GM12878 (cell line): ENCODE results near the gene PEMT. TPM values are rescaled to one million over a fixed set of nuclear protein-coding genes. Genes with fewer than 3 reads are reported as not detected.

Experiments used
- ATAC-seq: fragments of 200-7000 bp; cut with Tn5 transposase; 3 replicates; pipeline ENCODE4 v1.9.1; 2020; ENCODE audit warnings: mild to moderate bottlenecking, moderate library complexity
- BruUV-seq: library from RNA; stranded (reverse); fragments of 400-500 nt; replicated peaks from 2 replicates; lab custom pipeline; 2021; lab: Mats Ljungman, UMichigan
- CTCF ChIA-PET: fragments of 300-600 bp; sonication (Branson Sonifier 250); formaldehyde crosslinking; extraction: SDS; loops from one replicate; lab custom pipeline; 2021; ENCODE audit warnings: inconsistent platforms; lab: Yijun Ruan, JAX
- POLR2A ChIA-PET: fragments of 350-600 bp; formaldehyde crosslinking; extraction: SDS; loops from one replicate; lab custom pipeline; 2021; ENCODE audit warnings: inconsistent platforms; lab: Charles Lee
- RAD21 ChIA-PET: fragments of 300-600 bp; sonication (Branson Sonifier 250); formaldehyde crosslinking; loops from one replicate; lab custom pipeline; 2023; ENCODE audit warnings: antibody characterized with exemption; ENCODE audit not compliant: unreplicated experiment; lab: Charles Lee
- SMC1A ChIA-PET: fragments of 300-600 bp; sonication (Branson Sonifier 250); formaldehyde crosslinking; loops from one replicate; lab custom pipeline; 2023; ENCODE audit not compliant: unreplicated experiment, uncharacterized antibody; lab: Charles Lee
- DNase-seq: peaks from one replicate; pipeline ENCODE4 v3.0.0-alpha.2; 2011; ENCODE audit warnings: low read depth, low spot score
- FAIRE-seq: peaks from 3 replicates; lab custom pipeline; 2011; peaks lifted over from hg19 to GRCh38; lab: Jason Lieb, UNC
- H2AFZ ChIP-seq: 2 replicates; pipeline ENCODE4 v1.6.0; 2011; ENCODE audit warnings: low read depth, low read length, control low read depth; ENCODE audit not compliant: control insufficient read depth
- H3K27ac ChIP-seq: 2 replicates; pipeline ENCODE4 v1.5.1; 2011; ENCODE audit warnings: control low read depth; ENCODE audit not compliant: control insufficient read depth, insufficient read depth
- H3K27me3 ChIP-seq, 2 experiments: replicated peaks in 1 of 2; 2 replicates each; pipeline versions ENCODE4 v1.6.0 to v1.6.1; 2011; ENCODE audit warnings: low read length in 1 of 2; ENCODE audit not compliant: control insufficient read depth in 2 of 2, insufficient read depth in 2 of 2
- H3K36me3 ChIP-seq, 2 experiments: 2 replicates each; pipeline ENCODE4 v1.5.1; 2011; ENCODE audit warnings: low read length in 1 of 2; ENCODE audit not compliant: control insufficient read depth in 2 of 2, insufficient read depth in 2 of 2
- H3K4me1 ChIP-seq: 2 replicates; pipeline ENCODE4 v1.6.1; 2011; ENCODE audit warnings: mild to moderate bottlenecking, low read length, moderate library complexity, mixed read lengths; ENCODE audit not compliant: control insufficient read depth, insufficient read depth
- H3K4me2 ChIP-seq: 2 replicates; pipeline ENCODE4 v1.6.0; 2011; ENCODE audit warnings: control low read depth; ENCODE audit not compliant: control insufficient read depth, insufficient read depth
- H3K4me3 ChIP-seq: fragments of 200-600 bp; sonication (generic); 2 replicates; pipeline ENCODE4 v1.5.1; 2016
- H3K79me2 ChIP-seq: 2 replicates; pipeline ENCODE4 v1.6.0; 2011; ENCODE audit warnings: low read length; ENCODE audit not compliant: control insufficient read depth, insufficient read depth
- H3K9ac ChIP-seq: 2 replicates; pipeline ENCODE4 v1.8.0; 2011; ENCODE audit warnings: low read length, control low read depth, mixed read lengths; ENCODE audit not compliant: control insufficient read depth, insufficient read depth
- H3K9me3 ChIP-seq: replicated peaks from 3 replicates; pipeline ENCODE4 v1.5.1; 2011; ENCODE audit warnings: mild to moderate bottlenecking, low read length; ENCODE audit not compliant: control insufficient read depth, insufficient read depth
- H4K20me1 ChIP-seq: 2 replicates; pipeline ENCODE4 v1.6.0; 2011; ENCODE audit not compliant: control insufficient read depth, insufficient read depth
- BRCA1 ChIP-seq: IDR thresholded peaks from 2 replicates; pipeline ENCODE4 v1.6.1; 2011; ENCODE audit warnings: low read depth, low read length, improper control_type of control experiment
- CBX5 ChIP-seq: sonication (generic); IDR thresholded peaks from 2 replicates; pipeline ENCODE4 v1.6.1; 2016; ENCODE audit warnings: low read depth, moderate library complexity, mild to moderate bottlenecking, inconsistent platforms
- CTCF ChIP-seq, 3 experiments: IDR thresholded peaks in 2 of 3; conservative IDR thresholded peaks in 1 of 3; 2 replicates each; pipeline ENCODE4 v1.5.1; 2011; ENCODE audit warnings: low read depth in 3 of 3, low read length in 3 of 3, mild to moderate bottlenecking in 3 of 3, control low read depth in 2 of 3, moderate library complexity in 2 of 3, inconsistent platforms in 1 of 3, mixed read lengths in 1 of 3; ENCODE audit not compliant: control insufficient read depth in 2 of 3, insufficient read depth in 1 of 3; ENCODE audit errors: extremely low read depth in 1 of 3
- NFXL1 ChIP-seq: fragments of 450-650 bp; IDR thresholded peaks from 2 replicates; pipeline ENCODE4 v1.6.1; 2017; ENCODE audit warnings: antibody characterized with exemption, mild to moderate bottlenecking, borderline replicate concordance
- NFYA ChIP-seq: IDR thresholded peaks from 2 replicates; pipeline ENCODE4 v1.6.1; 2011; ENCODE audit warnings: low read depth, mild to moderate bottlenecking, low read length, improper control_type of control experiment, borderline replicate concordance
- NFYB ChIP-seq: IDR thresholded peaks from 2 replicates; pipeline ENCODE4 v1.6.1; 2011; ENCODE audit warnings: low read depth, mild to moderate bottlenecking, low read length, improper control_type of control experiment, moderate library complexity; ENCODE audit not compliant: insufficient read depth
- PKNOX1 ChIP-seq: fragments of 450-650 bp; IDR thresholded peaks from 2 replicates; pipeline ENCODE4 v1.6.1; 2016; ENCODE audit warnings: mild to moderate bottlenecking
- SMC3 ChIP-seq: IDR thresholded peaks from 2 replicates; pipeline ENCODE4 v1.6.1; 2011; ENCODE audit warnings: low read length, improper control_type of control experiment, borderline replicate concordance
- USF1 ChIP-seq: IDR thresholded peaks from 2 replicates; pipeline ENCODE4 v1.6.1; 2011; ENCODE audit warnings: borderline replicate concordance, low read depth, mild to moderate bottlenecking, moderate library complexity, mixed read lengths, low read length; ENCODE audit not compliant: insufficient read depth; ENCODE audit errors: extremely low read length
- USF2 ChIP-seq: IDR thresholded peaks from 2 replicates; pipeline ENCODE4 v1.6.1; 2011; ENCODE audit warnings: low read depth, low read length, improper control_type of control experiment, borderline replicate concordance
- ZBTB4 ChIP-seq: fragments of 450-650 bp; formaldehyde crosslinking; IDR thresholded peaks from 2 replicates; pipeline ENCODE4 v1.4.0; 2022; ENCODE audit warnings: mild to moderate bottlenecking, moderate library complexity
- WGBS: methylation state at CpG from one replicate; pipeline ENCODE4 v1.1.6; 2016; ENCODE audit warnings: low lambda C conversion rate; ENCODE audit not compliant: insufficient replicate concordance, insufficient coverage; ENCODE audit errors: missing lambda C conversion rate; 5-methylcytosine and 5-hydroxymethylcytosine counted together
- in situ Hi-C: fragments of 300-500 bp; cut with MboI; formaldehyde crosslinking; loops from 9 replicates; pipeline ENCODE4 v1.14.3; 2018; ENCODE audit warnings: mixed read lengths
- intact Hi-C: fragments of 100-400 bp; cut with micrococcal nuclease; formaldehyde crosslinking; loops from one replicate; pipeline ENCODE4 v1.14.2; 2022; ENCODE audit not compliant: unreplicated experiment
- polyA plus RNA-seq, 11 experiments: library from polyadenylated mRNA; depleted of rRNA in 4 of 11; unstranded in 6 of 11; stranded (reverse) in 5 of 11; fragments of >200 nt; fragmentation: Nextera tagmentation in 4 of 11; fragmentation: Illumina TruSeq in 1 of 11; extraction: Ambion mirVana in 4 of 11; extraction: Trizol in 1 of 11; gene quantifications; 1 replicate in 1 of 11; 2 replicates in 10 of 11; pipeline versions ENCODE4 v1.2.1 to v1.2.3, GENCODE V29; 2011 to 2016; ENCODE audit warnings: inconsistent platforms in 2 of 11, missing spikeins in 2 of 11, low read depth in 1 of 11
- total RNA-seq, 4 experiments: library from RNA; depleted of rRNA in 3 of 4; stranded (reverse); fragments of >200 nt in 3 of 4; fragmentation: Illumina TruSeq in 1 of 4; extraction: Trizol in 1 of 4; gene quantifications; 2 replicates each; pipeline versions ENCODE4 v1.2.1 to v1.2.3, GENCODE V29; 2013 to 2021

PEMT gene
- total and polyA plus RNA-seq, 10 of the 15 experiments (the other 5 are each of a cell fraction or from before 2014, with no cell fraction given), result 2.8 to 44.7 (median 25.4) TPM

GRCh38 chr17:17469358-17469757, 122.2 kb downstream of the PEMT start:
- WGBS, result 59% methylated on average over 4 of the region's 4 CpGs
- in situ Hi-C loops, result no loop called here

More at GRCh38 chr17:17469358-17469757, 122.2 kb downstream of the PEMT start:
- Histone ChIP-seq H3K4me1 (no peaks in the 10 kb centered on the region), H3K4me2 (no peak overlapping the region), H3K4me3 (no peak overlapping the region), H4K20me1 (no peaks in the 10 kb centered on the region), H3K27ac (no peak overlapping the region), H3K27me3 (peaks cover 0 to 3% of the 10 kb centered on the region in 2 experiments; a peak in 1 of 4 replicates), H3K9ac (no peak overlapping the region), H2AFZ (no peak overlapping the region), H3K9me3 (no peaks in the 10 kb centered on the region; the same call in 2 of the 3 replicates), H3K79me2 (no peaks in the 10 kb centered on the region), H3K36me3 (no peaks in the 10 kb centered on the region)
- ChIA-PET RAD21 (no interaction called here), CTCF (no interaction called here), POLR2A (no interaction called here), SMC1A (no interaction called here)
- FAIRE-seq (no peak), DNase-seq (no peak), ATAC-seq (no peak)
- intact Hi-C loops, result no loop called here
- BruUV-seq, result no TSS peak
- TF ChIP-seq NFXL1, result no peak
- no peak for TF ChIP-seq SMC3
- no peak for TF ChIP-seq USF1
- no peak for TF ChIP-seq NFYB
- no peak for TF ChIP-seq USF2
- TF ChIP-seq CBX5, result no peak
- TF ChIP-seq NFYA, result no peak
- no peak for TF ChIP-seq ZBTB4 (CRISPR knock-in tag)
- TF ChIP-seq CTCF (IDR thresholded peaks at IDR 0.05 in 2 of 3, conservative IDR thresholded peaks at IDR 0.05 in 1 of 3; ENCODE audit: control insufficient read depth in 2 of 3, extremely low read depth in 1 of 3, insufficient read depth in 1 of 3, low read depth in 3 of 3, low read length in 3 of 3), result no peak
- no peak for TF ChIP-seq BRCA1
- no peak for TF ChIP-seq PKNOX1
